Heart left ventricle (tissue), 13 donors: ENCODE results near the gene PCSK6.

ENCODE experiments used
- CTCF ChIP-seq, 12 donors: fragments of 200-600 bp; sonication (generic) in 4 of 12; IDR thresholded peaks; one replicate each; pipeline versions ENCODE4 v1.5.0 to v1.8.0; 2018 to 2022; ENCODE audit warnings: antibody characterized with exemption in 12 of 12, mild to moderate bottlenecking in 5 of 12
- POLR2A ChIP-seq, 2 donors: fragments of 450-650 bp; IDR thresholded peaks; one replicate each; pipeline ENCODE4 v1.6.1; 2017; ENCODE audit warnings: antibody characterized with exemption in 2 of 2, mild to moderate bottlenecking in 2 of 2, moderate library complexity in 2 of 2
- donor health status: ischemic (EF 13 %, LVEDD 7.1; RV severe dilation, severe dysfunction).
- donor health status: DM: no; HTN: yes; CAD: no.
- donor health status: DM: no; HTN: no; CAD: no.
- donor health status: ischemic (EF 25% LVEDD 6.9; RV normal size, moderate dysfunction).
- donor health status: ischemic (EF 25% LVEDD 5.7; RV mildly dilated, moderate dysfunction).
- donor health status: ischemic (EF 35%, LVEDD 5.7; RV mildly dilated, moderate dysfunction).
- donor health status: nonischemic (EF 11% LVEDD 7.7; RV severe dilation, severe dysfunction).
- donor health status: DM: yes; HTN: yes; CAD: no.
- donor health status: PGD.
- donor health status: ischemic (EF 29% LVEDD 5.4; RV normal size, mild dysfunction).
- donor health status: nonischemic (EF 23%, LVEDD 6.1; RV moderate dilation, normal function).

- TF ChIP-seq POLR2A (IDR thresholded peaks at IDR 0.05) (no peak), CTCF (IDR thresholded peaks at IDR 0.05) (peak in 1 of 12 donors; percentile 4)
Observed at GRCh38 chr15:101489599-101490407, at the start of gene PCSK6.
